Measurements from ENCODE around the gene CNTN5. TPM values are rescaled to one million over a fixed set of nuclear protein-coding genes. Genes with fewer than 3 reads are reported as not detected.

CNTN5 gene
- total RNA-seq, 1 experiment from 2014 or later = not detected

GRCh38 chr11:100031973-100032372 lies 1011.2 kb downstream of the CNTN5 start:
- Histone ChIP-seq H2AFZ (ENCODE audit: low read length) (no peak overlapping the region), H3K4me2 (ENCODE audit: insufficient read depth, insufficient read length, low read length) (no peak overlapping the region), H2AK5ac (ENCODE audit: insufficient read length, low read length) (no peak overlapping the region), H2BK5ac (ENCODE audit: insufficient read length, low read length) (no peak overlapping the region), H4K8ac (replicated peaks; ENCODE audit: insufficient read length, low read depth, low read length) (no peak overlapping the region), H3K9me3 (ENCODE audit: control insufficient read depth, low read depth, low read length) (no peaks in the 10 kb centered on the region), H3K79me1 (ENCODE audit: insufficient read depth, low read depth, low read length, poor library complexity, severe bottlenecking) (no peaks in the 10 kb centered on the region), H2BK120ac (ENCODE audit: low read depth, low read length, poor library complexity, severe bottlenecking) (no peak overlapping the region), H4K20me1 (ENCODE audit: control insufficient read depth, insufficient read depth, insufficient read length) (no peaks in the 10 kb centered on the region), H3K14ac (ENCODE audit: insufficient read depth, low read length) (no peak overlapping the region), H3K9ac (ENCODE audit: extremely low read depth, insufficient read length, low read length) (no peak overlapping the region), H4K5ac (ENCODE audit: insufficient read length, low read depth, low read length) (no peak overlapping the region), H2BK12ac (ENCODE audit: insufficient read length, low read depth, low read length) (no peak overlapping the region), H3K4me1 (ENCODE audit: insufficient read depth, low read length) (no peaks in the 10 kb centered on the region), H2BK20ac (ENCODE audit: low read depth, low read length, poor library complexity, severe bottlenecking) (no peak overlapping the region), H3K56ac (ENCODE audit: insufficient read length, low read depth, low read length) (no peak overlapping the region), H3T11ph (ENCODE audit: low read length) (no peak overlapping the region), H3K23me2 (ENCODE audit: insufficient read length, low read depth, low read length, poor library complexity, severe bottlenecking) (no peaks in the 10 kb centered on the region), H3K23ac (ENCODE audit: insufficient read length, low read depth, low read length) (no peak overlapping the region), H3K27me3 (ENCODE audit: insufficient read depth, low read length) (no peaks in the 10 kb centered on the region), H2BK15ac (ENCODE audit: low read depth, low read length) (no peak overlapping the region), H3K18ac (ENCODE audit: insufficient read length, low read depth, low read length) (no peak overlapping the region), H3K4ac (ENCODE audit: low read depth, low read length) (no peak overlapping the region), H3K79me2 (ENCODE audit: insufficient read depth, low read length) (no peaks in the 10 kb centered on the region), H3K27ac (ENCODE audit: insufficient read length, low read depth, low read length) (no peak overlapping the region), H4K91ac (ENCODE audit: insufficient read length, low read depth, low read length) (no peak overlapping the region)
- no peak for DNase-seq
- no peak for TF ChIP-seq CTCF (conservative IDR thresholded peaks at IDR 0.05)
- no peaks in the 10 kb centered on the region for H3K27me3 Mint-ChIP-seq (ENCODE audit: low read depth)
- no peak overlapping the region for H3K4me3 Mint-ChIP-seq
- H3K9me3 Mint-ChIP-seq = peaks cover 9 to 11% of the 10 kb centered on the region in 2 experiments; a peak in 4 of 5 replicates
- no peaks in the 10 kb centered on the region for H3K4me1 Mint-ChIP-seq
- WGBS (ENCODE audit: extremely low coverage, insufficient read length, low lambda C conversion rate) = no CpG with 5 or more reads among the region's 1 CpG
- no peak overlapping the region for H3K27ac Mint-ChIP-seq
- peaks cover 0 to 1% (median 0%) of the 10 kb centered on the region in 3 experiments; a peak in 1 of 7 replicates for H3K36me3 Mint-ChIP-seq (ENCODE audit: insufficient read depth in 1 of 3, low read depth in 3 of 3)
